HUES48 (cell line): ENCODE measurements around the gene SDF4.
"Not testable (repeated sequence)": the region's sequence is repeated elsewhere in the genome, so short reads cannot be mapped to it uniquely, and the experiment has no call there.

Experiments used
- H3K27ac ChIP-seq: one replicate; pipeline ENCODE4 v1.7.0; 2013; ENCODE audit warnings: low read depth, low read length, inconsistent platforms
- H3K27me3 ChIP-seq: 2 replicates; pipeline ENCODE4 v1.6.1; 2013; ENCODE audit warnings: mild to moderate bottlenecking, low read length; ENCODE audit not compliant: control insufficient read depth, insufficient read depth
- H3K36me3 ChIP-seq: 2 replicates; pipeline ENCODE4 v1.6.1; 2013; ENCODE audit warnings: low read length; ENCODE audit not compliant: control insufficient read depth, insufficient read depth
- H3K4me1 ChIP-seq: 2 replicates; pipeline ENCODE4 v1.6.1; 2013; ENCODE audit warnings: mild to moderate bottlenecking, low read length; ENCODE audit not compliant: control insufficient read depth, insufficient read depth
- H3K4me3 ChIP-seq: 2 replicates; pipeline ENCODE4 v1.5.1; 2013; ENCODE audit warnings: mild to moderate bottlenecking, low read depth, low read length
- H3K9ac ChIP-seq: 2 replicates; pipeline ENCODE4 v1.6.1; 2013; ENCODE audit warnings: mild to moderate bottlenecking, low read depth, low read length, moderate library complexity
- H3K9me3 ChIP-seq: 2 replicates; pipeline ENCODE4 v1.6.1; 2013; ENCODE audit warnings: low read length; ENCODE audit not compliant: control insufficient read depth, insufficient read depth

SDF4 gene

DNA sequence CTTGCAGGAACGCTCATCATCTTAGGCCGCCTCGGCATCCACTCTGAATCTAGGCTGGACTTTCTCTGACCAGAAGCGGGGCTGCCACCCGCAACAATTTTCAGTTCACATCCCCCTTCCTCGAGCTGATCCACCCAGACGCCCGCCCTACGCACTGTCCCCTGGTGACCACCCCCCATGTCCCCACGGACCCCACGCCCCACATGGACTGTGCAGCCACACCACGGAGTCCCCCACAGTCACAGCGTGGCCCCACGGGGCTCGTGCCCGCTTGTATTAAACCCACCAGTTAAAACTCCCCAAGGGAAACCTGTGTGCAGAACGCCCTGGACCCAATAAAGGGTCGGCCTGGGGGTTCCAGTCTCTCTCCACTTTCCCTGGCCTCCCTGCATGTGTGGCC is 27.7 kb upstream of the SDF4 start:
- H3K4me1 ChIP-seq: peaks cover 7% of the 10 kb centered on the region; the same call in 1 of the 2 replicates
- H3K9ac ChIP-seq: no peak overlapping the region
- no peak overlapping the region for H3K27ac ChIP-seq
- H3K9me3 ChIP-seq: no peaks in the 10 kb centered on the region
- peaks cover 73% of the 10 kb centered on the region for H3K36me3 ChIP-seq
- H3K27me3 ChIP-seq: no peaks in the 10 kb centered on the region
- no peak overlapping the region for H3K4me3 ChIP-seq

GRCh38 chr1:1259119-1259488 is 27.3 kb upstream of the SDF4 start:
- H3K4me3 ChIP-seq: no peak overlapping the region
- H3K36me3 ChIP-seq: peaks cover 73% of the 10 kb centered on the region
- H3K27ac ChIP-seq: no peak overlapping the region

DNA sequence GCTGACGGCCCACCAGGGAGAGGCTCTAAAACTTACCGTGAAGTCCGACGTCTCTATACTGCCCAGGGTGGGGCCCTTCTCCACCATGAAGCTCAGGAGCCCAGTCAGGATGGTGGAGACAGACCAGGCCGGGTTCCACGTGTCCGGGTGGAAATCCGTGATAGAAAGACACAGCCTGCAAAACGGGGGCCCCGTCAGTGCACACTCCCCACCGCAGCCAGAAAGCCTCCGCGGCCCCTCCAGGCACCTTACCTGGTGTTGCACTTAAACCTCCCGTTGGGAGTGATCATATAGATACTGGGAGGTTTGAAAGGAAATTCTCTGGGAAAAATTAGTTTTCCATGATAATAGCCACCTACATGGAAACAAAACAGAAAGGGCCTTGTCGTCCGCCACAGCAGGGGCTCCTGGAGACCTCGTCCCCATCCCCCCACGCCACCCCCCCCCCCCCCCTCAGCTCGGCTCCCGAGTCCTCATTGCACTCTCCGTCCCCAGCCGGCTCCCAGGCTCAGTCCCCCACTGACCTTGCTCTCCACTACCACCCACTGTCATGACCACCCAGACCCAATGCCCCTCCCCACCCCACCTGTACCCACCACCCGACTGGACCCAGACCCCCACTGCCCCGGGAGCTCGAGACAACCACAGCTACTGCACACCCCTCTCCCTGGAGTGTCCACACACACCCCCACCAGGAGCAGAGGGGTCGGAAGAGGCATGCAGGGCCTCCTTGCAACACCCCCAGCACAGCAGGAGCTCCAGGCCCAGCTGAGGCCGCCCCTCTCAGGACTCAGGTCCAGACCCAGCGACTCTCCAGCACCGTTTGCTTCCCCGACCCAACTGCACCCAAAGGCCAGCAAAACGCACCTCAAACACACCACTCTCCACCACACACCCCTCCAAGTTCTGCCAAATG is 25.4 kb upstream of the SDF4 start:
- no peaks in the 10 kb centered on the region for H3K27me3 ChIP-seq
- H3K27ac ChIP-seq: peak overlapping the region; percentile 33
- H3K9me3 ChIP-seq: no peaks in the 10 kb centered on the region
- peaks cover 7% of the 10 kb centered on the region; the same call in 1 of the 2 replicates for H3K4me1 ChIP-seq
- no peak overlapping the region for H3K4me3 ChIP-seq
- peaks cover 72% of the 10 kb centered on the region for H3K36me3 ChIP-seq
- H3K9ac ChIP-seq: no peak overlapping the region

More at GRCh38 chr1:1259119-1259488, 27.3 kb upstream of the SDF4 start:
- H3K27me3 ChIP-seq: no peaks in the 10 kb centered on the region
- peaks cover 7% of the 10 kb centered on the region; the same call in 1 of the 2 replicates for H3K4me1 ChIP-seq
- H3K9me3 ChIP-seq: no peaks in the 10 kb centered on the region
- H3K9ac ChIP-seq: no peak overlapping the region

- Histone ChIP-seq H3K4me1 (peaks cover 7% of the 10 kb centered on the region; the same call in 1 of the 2 replicates), H3K9me3 (no peaks in the 10 kb centered on the region), H3K36me3 (peaks cover 64% of the 10 kb centered on the region), H3K4me3 (no peak overlapping the region), H3K27ac (no peak overlapping the region), H3K9ac (no peak overlapping the region), H3K27me3 (no peaks in the 10 kb centered on the region)
Observed at GRCh38 chr1:1255611-1256010, 23.8 kb upstream of the SDF4 start.

GRCh38 chr1:1255078-1255477 is 23.3 kb upstream of the SDF4 start:
- peaks cover 59% of the 10 kb centered on the region for H3K36me3 ChIP-seq
- H3K9ac ChIP-seq: no peak overlapping the region
- H3K4me1 ChIP-seq: peaks cover 7% of the 10 kb centered on the region; the same call in 1 of the 2 replicates
- H3K9me3 ChIP-seq: no peaks in the 10 kb centered on the region
- no peaks in the 10 kb centered on the region for H3K27me3 ChIP-seq
- no peak overlapping the region for H3K27ac ChIP-seq
- H3K4me3 ChIP-seq: no peak overlapping the region

GRCh38 chr1:1254667-1254998 is 22.8 kb upstream of the SDF4 start:
- Histone ChIP-seq H3K9me3 (no peaks in the 10 kb centered on the region), H3K4me3 (no peak overlapping the region), H3K27ac (no peak overlapping the region), H3K9ac (no peak overlapping the region), H3K27me3 (no peaks in the 10 kb centered on the region), H3K4me1 (peaks cover 7% of the 10 kb centered on the region; the same call in 1 of the 2 replicates), H3K36me3 (peaks cover 56% of the 10 kb centered on the region)

GRCh38 chr1:1253972-1254666 is 22.3 kb upstream of the SDF4 start:
- Histone ChIP-seq H3K27ac (no peak overlapping the region), H3K9ac (no peak overlapping the region), H3K9me3 (no peaks in the 10 kb centered on the region), H3K4me3 (no peak overlapping the region), H3K4me1 (peaks cover 7% of the 10 kb centered on the region; the same call in 1 of the 2 replicates), H3K36me3 (peaks cover 53% of the 10 kb centered on the region), H3K27me3 (no peaks in the 10 kb centered on the region)

DNA sequence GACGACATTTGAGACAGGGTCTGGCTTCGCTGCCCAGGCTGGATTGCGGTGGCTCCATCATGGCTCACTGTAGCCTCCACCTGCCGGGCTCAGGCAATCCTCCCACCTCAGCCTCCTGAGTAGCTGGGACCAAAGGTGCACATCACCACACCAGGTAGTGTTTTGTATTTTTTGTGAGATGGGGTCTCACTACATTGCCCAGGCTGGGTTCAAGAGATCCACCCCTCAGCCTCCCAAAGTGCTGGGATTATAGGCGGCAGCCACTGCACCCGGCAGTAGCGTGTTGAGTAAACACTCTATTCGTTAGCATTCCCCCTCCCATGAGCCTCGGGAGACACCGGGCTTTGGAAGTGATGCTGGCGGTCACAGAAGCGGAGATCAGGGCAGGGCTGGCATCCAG is 21.5 kb upstream of the SDF4 start:
- Histone ChIP-seq H3K27me3 (no peaks in the 10 kb centered on the region), H3K9me3 (no peaks in the 10 kb centered on the region), H3K36me3 (peaks cover 47% of the 10 kb centered on the region), H3K27ac (no peak overlapping the region), H3K4me3 (no peak overlapping the region), H3K9ac (no peak overlapping the region), H3K4me1 (peaks cover 7% of the 10 kb centered on the region; the same call in 1 of the 2 replicates)

DNA sequence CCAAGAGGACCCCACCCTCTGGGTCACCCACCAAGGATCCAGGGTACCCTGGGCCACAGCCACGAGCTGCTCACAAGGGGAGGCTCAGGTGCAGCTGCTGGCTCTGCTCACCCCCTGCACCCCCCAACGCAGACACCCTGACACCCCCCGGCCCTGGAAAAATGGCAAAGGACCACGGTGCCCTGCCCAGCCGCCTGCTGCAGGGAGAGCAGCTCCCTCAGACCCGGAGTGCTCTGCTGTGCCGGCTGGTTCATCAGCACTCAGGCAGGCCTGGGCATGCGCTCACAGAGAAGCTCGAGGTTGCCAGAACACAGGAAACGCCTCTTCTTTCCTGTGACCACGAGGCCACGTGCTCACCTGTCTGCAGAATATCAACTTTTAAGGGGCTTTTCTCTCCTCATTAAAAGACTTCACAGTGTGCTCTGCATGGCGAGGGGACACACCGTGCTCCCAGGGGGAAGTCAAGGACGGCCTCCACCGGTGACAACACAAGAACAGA is 19.0 kb upstream of the SDF4 start:
- H3K36me3 ChIP-seq: peaks cover 36% of the 10 kb centered on the region
- peaks cover 18% of the 10 kb centered on the region; the same call in 1 of the 2 replicates for H3K27me3 ChIP-seq
- H3K9me3 ChIP-seq: no peaks in the 10 kb centered on the region
- H3K4me1 ChIP-seq: no peaks in the 10 kb centered on the region
- H3K9ac ChIP-seq: no peak overlapping the region
- H3K27ac ChIP-seq: no peak overlapping the region
- no peak overlapping the region for H3K4me3 ChIP-seq

DNA sequence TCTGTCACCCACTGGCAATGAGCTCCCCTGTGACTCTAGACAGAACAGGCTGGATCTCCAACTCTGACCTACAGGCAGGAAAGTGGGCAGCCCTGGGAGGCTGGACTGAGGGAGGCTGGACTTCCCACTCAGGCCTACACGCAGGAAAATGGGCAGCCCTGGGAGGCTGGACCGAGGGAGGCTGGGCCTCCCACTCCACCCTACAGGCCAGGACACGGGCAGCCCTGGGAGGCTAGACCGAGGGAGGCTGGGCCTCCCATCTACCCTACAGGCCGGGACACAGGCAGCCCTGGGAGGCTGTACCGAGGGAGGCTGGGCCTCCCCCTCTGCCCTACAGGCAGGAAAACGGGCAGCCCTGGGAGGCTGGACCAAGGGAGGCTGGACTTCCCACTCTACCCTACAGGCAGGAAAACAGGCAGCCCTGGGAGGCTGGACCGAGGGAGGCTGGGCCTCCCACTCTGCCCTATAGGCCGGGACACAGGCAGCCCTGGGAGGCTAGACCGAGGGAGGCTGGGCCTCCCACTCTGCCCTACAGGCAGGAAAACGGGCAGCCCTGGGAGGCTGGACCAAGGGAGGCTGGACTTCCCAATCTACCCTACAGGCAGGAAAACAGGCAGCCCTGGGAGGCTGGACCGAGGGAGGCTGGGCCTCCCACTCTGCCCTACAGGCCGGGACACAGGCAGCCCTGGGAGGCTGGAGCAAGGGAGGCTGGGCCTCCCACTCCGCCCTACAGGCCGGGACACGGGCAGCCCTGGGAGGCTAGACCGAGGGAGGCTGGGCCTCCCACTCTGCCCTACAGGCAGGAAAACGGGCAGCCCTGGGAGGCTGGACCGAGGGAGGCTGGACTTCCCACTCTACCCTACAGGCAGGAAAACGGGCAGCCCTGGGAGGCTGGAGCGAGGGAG is 16.5 kb upstream of the SDF4 start:
- peaks cover 18% of the 10 kb centered on the region; the same call in 1 of the 2 replicates for H3K27me3 ChIP-seq
- peaks cover 12% of the 10 kb centered on the region for H3K36me3 ChIP-seq
- H3K27ac ChIP-seq, H3K4me1 ChIP-seq, H3K9ac ChIP-seq, H3K9me3 ChIP-seq, H3K4me3 ChIP-seq: not testable (repeated sequence)
